Measurements from ENCODE around the gene PAWR. TPM values are rescaled to one million over a fixed set of nuclear protein-coding genes. Genes with fewer than 3 reads are reported as not detected.

PAWR gene
- total and polyA plus RNA-seq, 2 of the 13 experiments (the other 11 are each of a cell fraction or from before 2014, with no cell fraction given), result 29.1 to 36.1 TPM

- intact Hi-C loops (cut with micrococcal nuclease; ENCODE audit: unreplicated experiment), result loop anchor here (1.0 kb wide), 1 partner anchor 7 kb away; no protein-coding TSS in a partner anchor
- Histone ChIP-seq H3K79me2 (ENCODE audit: insufficient read depth, low read length) (peaks cover 98% of the 10 kb centered on the region), H3K4me3 (replicated peaks in 1 of 3; ENCODE audit: insufficient read depth in 1 of 3, low read depth in 2 of 3, low read length in 3 of 3) (no peak overlapping the region), H4K20me1 (ENCODE audit: insufficient read depth, low read length) (peaks cover 89% of the 10 kb centered on the region), H3K4me2 (ENCODE audit: low read depth, low read length) (no peak overlapping the region), H3K4me1 (ENCODE audit: insufficient read depth, low read length) (peaks cover 53% of the 10 kb centered on the region), H3K27ac (ENCODE audit: extremely low read length, insufficient read depth, low read length) (no peak overlapping the region), H3K36me3 (replicated peaks in 1 of 2; ENCODE audit: control insufficient read depth in 1 of 2, insufficient read depth in 2 of 2, low read length in 2 of 2) (peaks cover 1 to 9% of the 10 kb centered on the region in 2 experiments; a peak in 2 of 5 replicates), H3K9ac (ENCODE audit: insufficient read depth, low read depth, low read length) (no peak overlapping the region), H2AFZ (ENCODE audit: low read length) (no peak overlapping the region), H3K27me3 (ENCODE audit: control insufficient read depth in 1 of 2, insufficient read depth in 2 of 2, low read length in 2 of 2) (no peaks in the 10 kb centered on the region), H3K9me3 (ENCODE audit: low read length) (no peaks in the 10 kb centered on the region)
- in situ Hi-C loops (cut with HindIII; ENCODE audit: extremely low pct_ligation_motif_present, low pct_unique_long_range_greater_than_20kb), result loop anchor here (25.0 kb wide), 1 partner anchor 112 kb away; no protein-coding TSS in a partner anchor
- ATAC-seq, result no peak
- WGBS (ENCODE audit: low lambda C conversion rate), result 100% methylated on average over 3 of the region's 3 CpGs
- TF ChIP-seq PAWR (CRISPR knock-in tag; IDR thresholded peaks at IDR 0.05; ENCODE audit: borderline replicate concordance) (no peak), ZNF891 (CRISPR knock-in tag; IDR thresholded peaks at IDR 0.05) (no peak), KMT2A (CRISPR knock-in tag; IDR thresholded peaks at IDR 0.05) (no peak), SALL2 (CRISPR knock-in tag; IDR thresholded peaks at IDR 0.05) (no peak), ZSCAN30 (CRISPR knock-in tag; IDR thresholded peaks at IDR 0.05) (no peak)
- TF ChIP-seq, protein P1, sequence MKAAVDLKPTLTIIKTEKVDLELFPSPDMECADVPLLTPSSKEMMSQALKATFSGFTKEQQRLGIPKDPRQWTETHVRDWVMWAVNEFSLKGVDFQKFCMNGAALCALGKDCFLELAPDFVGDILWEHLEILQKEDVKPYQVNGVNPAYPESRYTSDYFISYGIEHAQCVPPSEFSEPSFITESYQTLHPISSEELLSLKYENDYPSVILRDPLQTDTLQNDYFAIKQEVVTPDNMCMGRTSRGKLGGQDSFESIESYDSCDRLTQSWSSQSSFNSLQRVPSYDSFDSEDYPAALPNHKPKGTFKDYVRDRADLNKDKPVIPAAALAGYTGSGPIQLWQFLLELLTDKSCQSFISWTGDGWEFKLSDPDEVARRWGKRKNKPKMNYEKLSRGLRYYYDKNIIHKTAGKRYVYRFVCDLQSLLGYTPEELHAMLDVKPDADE (CRISPR knock-in tag; IDR thresholded peaks at IDR 0.05), result no peak
- FAIRE-seq, result no peak
- CTCF ChIA-PET (ENCODE audit: low intra/inter-chr PET ratio, low total read pairs), result no interaction called here
- BruUV-seq (replicated peaks), result no TSS peak
- DNase-seq (ENCODE audit: low spot score), result no peak
- POLR2A ChIA-PET, result no interaction called here
Measured at GRCh38 chr12:79674629-79675028, 16.1 kb downstream of the PAWR start.

DNA sequence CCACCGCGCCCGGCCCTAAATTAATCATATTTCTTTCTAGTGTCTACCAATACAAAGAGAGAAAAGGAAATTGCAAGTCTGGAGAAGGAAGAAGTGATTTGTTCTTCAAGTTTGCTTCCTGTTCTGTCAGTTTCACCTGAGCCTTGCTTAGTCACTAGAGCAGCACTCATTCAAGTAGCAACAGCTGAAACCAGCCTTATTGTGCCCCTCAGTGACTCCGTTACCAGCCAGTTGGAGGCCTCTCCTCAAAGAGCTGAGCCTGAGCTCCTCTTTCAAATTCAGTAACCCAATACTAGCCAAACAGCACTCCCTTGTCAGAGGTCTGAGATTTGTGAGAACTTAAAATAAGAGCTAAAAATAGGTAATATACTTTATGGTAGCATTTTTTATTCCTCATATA is 17.4 kb downstream of the PAWR start:
- WGBS (ENCODE audit: low lambda C conversion rate), result 100% methylated on average over 4 of the region's 4 CpGs
- no peaks in the 10 kb centered on the region for H3K27me3 ChIP-seq (ENCODE audit: control insufficient read depth in 1 of 2, insufficient read depth in 2 of 2, low read length in 2 of 2)
- no peaks in the 10 kb centered on the region for H3K9me3 ChIP-seq (ENCODE audit: low read length)
- no TSS peak for BruUV-seq (replicated peaks)
- intact Hi-C loops (cut with micrococcal nuclease; ENCODE audit: unreplicated experiment), result no loop called here
- H3K36me3 ChIP-seq (replicated peaks in 1 of 2; ENCODE audit: control insufficient read depth in 1 of 2, insufficient read depth in 2 of 2, low read length in 2 of 2), result peaks cover 0 to 7% of the 10 kb centered on the region in 2 experiments; a peak in 3 of 5 replicates
- H2AFZ ChIP-seq (ENCODE audit: low read length), result no peak overlapping the region
- H3K27ac ChIP-seq (ENCODE audit: extremely low read length, insufficient read depth, low read length), result no peak overlapping the region
- no peak for DNase-seq (ENCODE audit: low spot score)
- FAIRE-seq, result no peak
- ATAC-seq, result no peak
- CTCF ChIA-PET (ENCODE audit: low intra/inter-chr PET ratio, low total read pairs), result no interaction called here
- POLR2A ChIA-PET, result no interaction called here
- H3K4me3 ChIP-seq (replicated peaks in 1 of 3; ENCODE audit: insufficient read depth in 1 of 3, low read depth in 2 of 3, low read length in 3 of 3), result no peak overlapping the region
- H3K9ac ChIP-seq (ENCODE audit: insufficient read depth, low read depth, low read length), result no peak overlapping the region
- H3K79me2 ChIP-seq (ENCODE audit: insufficient read depth, low read length), result peaks cover 98% of the 10 kb centered on the region
- H3K4me2 ChIP-seq (ENCODE audit: low read depth, low read length), result no peak overlapping the region
- peaks cover 43% of the 10 kb centered on the region for H3K4me1 ChIP-seq (ENCODE audit: insufficient read depth, low read length)
- in situ Hi-C loops (cut with HindIII; ENCODE audit: extremely low pct_ligation_motif_present, low pct_unique_long_range_greater_than_20kb), result no loop called here
- H4K20me1 ChIP-seq (ENCODE audit: insufficient read depth, low read length), result peaks cover 85% of the 10 kb centered on the region
- TF ChIP-seq ZNF770 (CRISPR knock-in tag; IDR thresholded peaks at IDR 0.05) (no peak), CENPT (CRISPR knock-in tag; IDR thresholded peaks at IDR 0.05; ENCODE audit: low read depth) (no peak), EP300 (IDR thresholded peaks at IDR 0.05; ENCODE audit: low read depth in 2 of 2, low read length in 2 of 2) (no peak), EP300 (CRISPR knock-in tag; IDR thresholded peaks at IDR 0.05; ENCODE audit: borderline replicate concordance) (no peak), JUN (CRISPR knock-in tag; IDR thresholded peaks at IDR 0.05) (no peak), TERF1 (CRISPR knock-in tag; IDR thresholded peaks at IDR 0.05) (no peak)
- TF ChIP-seq, protein P2, sequence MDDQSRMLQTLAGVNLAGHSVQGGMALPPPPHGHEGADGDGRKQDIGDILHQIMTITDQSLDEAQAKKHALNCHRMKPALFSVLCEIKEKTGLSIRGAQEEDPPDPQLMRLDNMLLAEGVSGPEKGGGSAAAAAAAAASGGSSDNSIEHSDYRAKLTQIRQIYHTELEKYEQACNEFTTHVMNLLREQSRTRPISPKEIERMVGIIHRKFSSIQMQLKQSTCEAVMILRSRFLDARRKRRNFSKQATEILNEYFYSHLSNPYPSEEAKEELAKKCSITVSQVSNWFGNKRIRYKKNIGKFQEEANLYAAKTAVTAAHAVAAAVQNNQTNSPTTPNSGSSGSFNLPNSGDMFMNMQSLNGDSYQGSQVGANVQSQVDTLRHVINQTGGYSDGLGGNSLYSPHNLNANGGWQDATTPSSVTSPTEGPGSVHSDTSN (CRISPR knock-in tag; IDR thresholded peaks at IDR 0.05; ENCODE audit: borderline replicate concordance), result no peak
